K562 (cell line): ENCODE results near the gene MYG1. TPM values are rescaled to one million over a fixed set of nuclear protein-coding genes. Genes with fewer than 3 reads are reported as not detected.

Source experiments
- C11orf30 ChIP-seq: fragments of 450-650 bp; IDR thresholded peaks from 2 replicates; pipeline ENCODE4 v1.6.1; 2016; ENCODE audit warnings: low read depth, mild to moderate bottlenecking
- CREBBP ChIP-seq: IDR thresholded peaks from one replicate; pipeline ENCODE4 v1.6.1; 2012; ENCODE audit warnings: low read depth, mild to moderate bottlenecking, control low read depth, inconsistent platforms, low read length
- EZH2 ChIP-seq: IDR thresholded peaks from 2 replicates; pipeline ENCODE4 v1.6.1; 2012; ENCODE audit warnings: low read depth, mild to moderate bottlenecking, inconsistent platforms, low read length, borderline replicate concordance
- HDAC2 ChIP-seq: fragments of 450-650 bp; IDR thresholded peaks from 2 replicates; pipeline ENCODE4 v1.6.1; 2016; ENCODE audit warnings: mild to moderate bottlenecking
- HDAC3 ChIP-seq: fragments of 450-650 bp; IDR thresholded peaks from 2 replicates; pipeline ENCODE4 v1.6.1; 2018; ENCODE audit warnings: borderline replicate concordance, mild to moderate bottlenecking, moderate library complexity; ENCODE audit not compliant: partially characterized antibody
- HMG20A ChIP-seq: fragments of 450-650 bp; formaldehyde crosslinking; conservative IDR thresholded peaks from 2 replicates; pipeline ENCODE4 v1.4.0; 2020; ENCODE audit warnings: mild to moderate bottlenecking, mixed read lengths
- ILK ChIP-seq: fragments of 450-650 bp; IDR thresholded peaks from 2 replicates; pipeline ENCODE4 v1.6.1; 2016; ENCODE audit warnings: missing genetic modification characterization, low read depth, mild to moderate bottlenecking, missing compliant biosample characterization, moderate library complexity, borderline replicate concordance
- KAT8 ChIP-seq: fragments of 450-650 bp; IDR thresholded peaks from 2 replicates; pipeline ENCODE4 v1.6.1; 2016; ENCODE audit warnings: low read depth, mild to moderate bottlenecking
- NELFE ChIP-seq: IDR thresholded peaks from 2 replicates; pipeline ENCODE4 v1.6.1; 2011; ENCODE audit warnings: mild to moderate bottlenecking; ENCODE audit not compliant: insufficient read depth, insufficient read length
- NFYB ChIP-seq: IDR thresholded peaks from 2 replicates; pipeline ENCODE4 v1.6.1; 2011; ENCODE audit warnings: mild to moderate bottlenecking, moderate library complexity; ENCODE audit not compliant: insufficient read length; ENCODE audit errors: extremely low read depth
- NR1H2 ChIP-seq: sonication (generic); formaldehyde crosslinking; IDR thresholded peaks from 2 replicates; pipeline ENCODE4 v1.4.0; 2020; ENCODE audit warnings: mild to moderate bottlenecking, missing genetic modification reagents
- RFX5 ChIP-seq: IDR thresholded peaks from 2 replicates; pipeline ENCODE4 v1.6.1; 2011; ENCODE audit warnings: low read depth, mild to moderate bottlenecking, improper control_type of control experiment, low read length
- SMAD2 ChIP-seq: fragments of 150-350 bp; IDR thresholded peaks from 2 replicates; pipeline ENCODE4 v1.6.1; 2014; ENCODE audit warnings: low read depth, mild to moderate bottlenecking, low read length
- SMAD4 ChIP-seq: fragments of 250-450 bp; sonication (Bioruptor Pico); conservative IDR thresholded peaks from 2 replicates; pipeline ENCODE4 v1.8.0; 2021; ENCODE audit warnings: inconsistent platforms, mild to moderate bottlenecking, moderate library complexity
- SOX6 ChIP-seq: fragments of 450-650 bp; IDR thresholded peaks from 2 replicates; pipeline ENCODE4 v1.6.1; 2014; ENCODE audit warnings: mild to moderate bottlenecking
- SP1 ChIP-seq: sonication (generic); formaldehyde crosslinking; IDR thresholded peaks from 2 replicates; pipeline ENCODE4 v1.8.1; 2022; ENCODE audit warnings: mild to moderate bottlenecking, missing genetic modification reagents
- SRSF7 ChIP-seq: fragments of 200-400 bp; formaldehyde crosslinking; optimal IDR thresholded peaks from 2 replicates; pipeline ENCODE3; 2017; ENCODE audit warnings: mild to moderate bottlenecking, low read depth, low read length
- TEAD1 ChIP-seq, 2 experiments: fragments of 450-650 bp in 1 of 2; sonication (generic) in 1 of 2; formaldehyde crosslinking; IDR thresholded peaks; 2 replicates each; pipeline versions ENCODE4 v1.4.0 to v1.8.0; 2020 to 2022; ENCODE audit warnings: mild to moderate bottlenecking in 2 of 2, missing genetic modification reagents in 1 of 2
- ZBTB7A ChIP-seq: IDR thresholded peaks from 2 replicates; pipeline ENCODE4 v1.6.1; 2011; ENCODE audit warnings: low read depth, mild to moderate bottlenecking, low read length, moderate library complexity, borderline replicate concordance; ENCODE audit not compliant: control insufficient read depth
- ZNF347 ChIP-seq: fragments of 450-650 bp; formaldehyde crosslinking; IDR thresholded peaks from 2 replicates; pipeline ENCODE4 v1.4.0; 2020; ENCODE audit warnings: low read depth, mild to moderate bottlenecking, moderate library complexity
- polyA plus RNA-seq, 8 experiments: library from polyadenylated mRNA; depleted of rRNA in 4 of 8; stranded (reverse) in 5 of 8; unstranded in 3 of 8; fragments of >200 nt; fragmentation: Nextera tagmentation in 2 of 8; fragmentation: Illumina TruSeq in 1 of 8; extraction: Ambion mirVana in 2 of 8; extraction: Trizol in 1 of 8; gene quantifications; 2 replicates each; pipeline versions ENCODE4 v1.2.1 to v1.2.3, GENCODE V29; 2011 to 2014; ENCODE audit warnings: inconsistent platforms in 1 of 8, missing spikeins in 1 of 8
- total RNA-seq, 7 experiments: library from RNA; depleted of rRNA in 6 of 7; stranded (reverse); fragments of >200 nt in 6 of 7; fragmentation: Illumina TruSeq in 2 of 7; extraction: Trizol in 2 of 7; gene quantifications; 2 replicates each; pipeline versions ENCODE4 v1.2.1 to v1.2.3, GENCODE V29; 2011 to 2021; ENCODE audit warnings: low replicate concordance in 1 of 7
- TF ChIP-seq, protein P1 (sequence below): sonication (generic); formaldehyde crosslinking; IDR thresholded peaks from 2 replicates; pipeline ENCODE4 v1.8.1; 2023; ENCODE audit warnings: mild to moderate bottlenecking, missing genetic modification reagents, moderate library complexity
- TF ChIP-seq, protein P2 (sequence below): IDR thresholded peaks from 2 replicates; pipeline ENCODE4 v1.6.1; 2011; ENCODE audit warnings: borderline replicate concordance, low read depth, mild to moderate bottlenecking, moderate library complexity, low read length; ENCODE audit not compliant: insufficient read depth, poor library complexity, severe bottlenecking
- TF ChIP-seq, protein P3 (sequence below), 2 experiments: fragments of 250-450 bp in 1 of 2; fragments of 450-650 bp in 1 of 2; sonication (Bioruptor Pico) in 1 of 2; IDR thresholded peaks; 2 replicates each; pipeline versions ENCODE4 v1.6.1 to v1.8.0; 2016 to 2021; ENCODE audit warnings: mild to moderate bottlenecking in 2 of 2, moderate library complexity in 2 of 2, missing compliant biosample characterization in 1 of 2, missing genetic modification characterization in 1 of 2

The MYG1 gene
- total and polyA plus RNA-seq, 9 of the 15 experiments (the other 6 are each of a cell fraction or from before 2014, with no cell fraction given) = 0.45 to 5.6 (median 2.1) TPM

DNA sequence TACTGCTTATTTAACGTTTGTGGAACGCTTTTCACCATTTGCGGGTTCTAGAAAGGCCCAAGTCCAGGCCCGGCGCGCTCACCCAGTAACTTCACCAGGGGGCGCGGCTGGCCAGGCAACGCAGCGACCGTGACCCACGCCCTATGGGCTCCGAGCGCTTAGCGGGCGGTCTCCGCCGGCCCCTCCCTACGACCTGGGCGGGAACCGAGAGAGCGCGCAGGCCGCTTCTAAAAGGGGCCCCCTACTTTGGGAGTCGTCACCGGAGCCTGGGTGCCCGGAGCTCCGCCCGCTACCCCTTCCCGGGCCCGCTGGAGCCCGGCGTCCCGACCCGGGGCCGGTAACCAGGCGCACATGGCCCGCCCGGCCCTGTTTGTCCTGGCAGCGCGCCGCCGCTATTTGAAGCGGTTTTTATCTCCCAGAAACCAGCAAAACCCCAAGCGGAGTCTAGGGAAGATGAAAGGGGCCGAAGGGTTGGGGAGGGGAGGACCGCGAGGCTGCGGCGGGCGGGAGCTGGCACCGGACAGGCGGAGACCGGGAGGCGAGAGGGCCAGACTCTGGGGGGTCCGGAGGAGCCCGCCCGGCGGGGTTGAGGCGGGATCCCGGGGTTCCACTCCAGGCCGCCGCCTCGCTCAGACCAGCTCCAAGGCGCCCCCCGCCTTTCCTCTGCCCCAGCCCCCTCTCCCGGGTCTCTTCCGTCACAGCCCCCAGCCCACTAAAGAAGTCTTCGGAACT lies 25.4 kb downstream of the MYG1 start (continued):
- TF ChIP-seq NR1H2 = 0 out of 2 replicates have a peak, but pooled peaks have one; percentile 59
- TF ChIP-seq HDAC3 = no peak
- peak; percentile 11; the same call in 1 of the 2 replicates for TF ChIP-seq SOX6
- TF ChIP-seq RFX5 = no peak
- TF ChIP-seq EZH2 = no peak
- peak; percentile 86; the same call in 1 of the 2 replicates for TF ChIP-seq SMAD4
- TF ChIP-seq, protein P1, sequence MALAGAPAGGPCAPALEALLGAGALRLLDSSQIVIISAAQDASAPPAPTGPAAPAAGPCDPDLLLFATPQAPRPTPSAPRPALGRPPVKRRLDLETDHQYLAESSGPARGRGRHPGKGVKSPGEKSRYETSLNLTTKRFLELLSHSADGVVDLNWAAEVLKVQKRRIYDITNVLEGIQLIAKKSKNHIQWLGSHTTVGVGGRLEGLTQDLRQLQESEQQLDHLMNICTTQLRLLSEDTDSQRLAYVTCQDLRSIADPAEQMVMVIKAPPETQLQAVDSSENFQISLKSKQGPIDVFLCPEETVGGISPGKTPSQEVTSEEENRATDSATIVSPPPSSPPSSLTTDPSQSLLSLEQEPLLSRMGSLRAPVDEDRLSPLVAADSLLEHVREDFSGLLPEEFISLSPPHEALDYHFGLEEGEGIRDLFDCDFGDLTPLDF (CRISPR knock-in tag) = peak; percentile 96
- TF ChIP-seq ILK = no peak
- TF ChIP-seq HMG20A (CRISPR knock-in tag) = no peak
- TF ChIP-seq KAT8 = no peak
- no peak for TF ChIP-seq SMAD2
- TF ChIP-seq SRSF7 = no peak
- TF ChIP-seq, protein P2, sequence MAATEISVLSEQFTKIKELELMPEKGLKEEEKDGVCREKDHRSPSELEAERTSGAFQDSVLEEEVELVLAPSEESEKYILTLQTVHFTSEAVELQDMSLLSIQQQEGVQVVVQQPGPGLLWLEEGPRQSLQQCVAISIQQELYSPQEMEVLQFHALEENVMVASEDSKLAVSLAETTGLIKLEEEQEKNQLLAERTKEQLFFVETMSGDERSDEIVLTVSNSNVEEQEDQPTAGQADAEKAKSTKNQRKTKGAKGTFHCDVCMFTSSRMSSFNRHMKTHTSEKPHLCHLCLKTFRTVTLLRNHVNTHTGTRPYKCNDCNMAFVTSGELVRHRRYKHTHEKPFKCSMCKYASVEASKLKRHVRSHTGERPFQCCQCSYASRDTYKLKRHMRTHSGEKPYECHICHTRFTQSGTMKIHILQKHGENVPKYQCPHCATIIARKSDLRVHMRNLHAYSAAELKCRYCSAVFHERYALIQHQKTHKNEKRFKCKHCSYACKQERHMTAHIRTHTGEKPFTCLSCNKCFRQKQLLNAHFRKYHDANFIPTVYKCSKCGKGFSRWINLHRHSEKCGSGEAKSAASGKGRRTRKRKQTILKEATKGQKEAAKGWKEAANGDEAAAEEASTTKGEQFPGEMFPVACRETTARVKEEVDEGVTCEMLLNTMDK = peak; percentile 62
- no peak for TF ChIP-seq NFYB
- no peak for TF ChIP-seq C11orf30
- TF ChIP-seq ZBTB7A = peak; percentile 60
- TF ChIP-seq, protein P3, sequence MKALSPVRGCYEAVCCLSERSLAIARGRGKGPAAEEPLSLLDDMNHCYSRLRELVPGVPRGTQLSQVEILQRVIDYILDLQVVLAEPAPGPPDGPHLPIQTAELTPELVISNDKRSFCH (CRISPR knock-in tag; IDR thresholded peaks at IDR 0.05) = no peak
- TF ChIP-seq, protein P3 (tag; IDR thresholded peaks at IDR 0.05) = no peak
- TF ChIP-seq CREBBP = no peak
- TF ChIP-seq SP1 (CRISPR knock-in tag) = peak; percentile 70; the same call in 1 of the 2 replicates
- TF ChIP-seq NELFE = no peak
- TF ChIP-seq ZNF347 (CRISPR knock-in tag) = no peak
- no peak for TF ChIP-seq HDAC2
- TF ChIP-seq TEAD1 (CRISPR knock-in tag; IDR thresholded peaks at IDR 0.05) = peak in 1 of 2 experiments; percentile 21; a peak in 2 of 4 replicates
